Peyer's patch (tissue), 4 donors: ENCODE data around the gene AGMO. TPM values are rescaled to one million over a fixed set of nuclear protein-coding genes. Genes with fewer than 3 reads are reported as not detected.

Experiments used
- DNase-seq, 3 donors: peaks; one replicate each; pipeline ENCODE4 v3.0.0-alpha.2; 2017 to 2019
- H3K27ac ChIP-seq, 4 donors: fragments of 200-600 bp; sonication (generic); one replicate each; pipeline ENCODE4 v1.5.1; 2016 to 2019
- H3K27me3 ChIP-seq, 2 donors: fragments of 200-600 bp; sonication (generic); one replicate each; pipeline ENCODE4 v1.5.1; 2019
- H3K36me3 ChIP-seq, 3 donors: fragments of 200-600 bp; sonication (generic); one replicate each; pipeline ENCODE4 v1.5.1; 2016 to 2019
- H3K4me1 ChIP-seq, 4 donors: fragments of 200-600 bp; sonication (generic); one replicate each; pipeline ENCODE4 v1.5.1; 2016 to 2019
- H3K4me3 ChIP-seq, 4 donors: fragments of 200-600 bp; sonication (generic); 1 replicate in 3 of 4; 2 replicates in 1 of 4; pipeline ENCODE4 v1.5.1; 2016 to 2019; ENCODE audit warnings: mild to moderate bottlenecking in 1 of 4
- H3K9me3 ChIP-seq, 4 donors: fragments of 200-600 bp; sonication (generic); one replicate each; pipeline ENCODE4 v1.5.1; 2016 to 2019; ENCODE audit warnings: mild to moderate bottlenecking in 1 of 4
- POLR2A ChIP-seq, 2 donors: fragments of 450-650 bp; IDR thresholded peaks; one replicate each; pipeline ENCODE4 v1.5.1; 2017; ENCODE audit warnings: antibody characterized with exemption in 2 of 2, mild to moderate bottlenecking in 2 of 2, moderate library complexity in 2 of 2
- total RNA-seq, 4 donors: library from RNA; depleted of rRNA; stranded (reverse); fragments of >200 nt; gene quantifications; one replicate each; pipeline ENCODE4 v1.1.0, GENCODE V29; 2016
- TF ChIP-seq, protein P1 (sequence below), 6 experiments: fragments of 450-650 bp in 4 of 6; fragments of 200-600 bp in 2 of 6; sonication (generic) in 1 of 6; IDR thresholded peaks; one replicate each; pipeline ENCODE4 v1.5.1; 2017 to 2019; ENCODE audit warnings: antibody characterized with exemption in 6 of 6, mild to moderate bottlenecking in 3 of 6, moderate library complexity in 1 of 6

Gene AGMO
- total RNA-seq, 4 donors from 2014 or later, result 0.83 to 25.7 (median 15.8) TPM

DNA sequence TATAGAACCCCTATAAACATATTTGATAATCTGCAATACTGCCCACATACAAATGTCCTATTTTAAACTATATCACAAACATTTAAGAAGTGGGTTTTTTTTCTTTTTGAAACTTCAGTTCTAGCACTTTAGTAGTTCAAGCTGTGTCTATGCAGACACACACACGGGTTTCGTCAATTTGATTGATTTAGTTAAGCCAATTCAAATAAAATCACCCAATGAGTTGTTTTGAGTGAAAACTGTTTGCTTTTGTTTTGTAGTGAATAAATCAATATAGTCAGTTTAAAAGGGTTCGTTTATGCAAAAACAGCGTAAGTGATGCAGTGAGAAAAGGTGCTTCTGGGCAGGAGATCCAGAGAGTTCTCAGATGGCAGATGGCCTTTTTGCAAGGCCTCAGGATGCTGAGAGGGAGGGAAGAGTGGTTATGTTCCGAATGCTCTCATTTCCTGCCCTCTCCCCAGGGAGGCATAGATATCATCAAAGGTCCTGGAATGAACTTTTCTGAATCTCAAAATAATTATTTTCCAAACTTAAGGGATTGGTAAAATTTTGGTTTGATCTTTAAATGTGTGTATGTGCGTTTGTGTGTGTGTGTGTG lies 102.7 kb downstream of the AGMO start:
- DNase-seq, result no peak
- no peaks in the 10 kb centered on the region for H3K9me3 ChIP-seq
- no peak overlapping the region for H3K27ac ChIP-seq
- no peak overlapping the region for H3K4me3 ChIP-seq
- no peaks in the 10 kb centered on the region for H3K4me1 ChIP-seq
- no peaks in the 10 kb centered on the region for H3K27me3 ChIP-seq
- H3K36me3 ChIP-seq, result no peaks in the 10 kb centered on the region
- TF ChIP-seq, protein P1, sequence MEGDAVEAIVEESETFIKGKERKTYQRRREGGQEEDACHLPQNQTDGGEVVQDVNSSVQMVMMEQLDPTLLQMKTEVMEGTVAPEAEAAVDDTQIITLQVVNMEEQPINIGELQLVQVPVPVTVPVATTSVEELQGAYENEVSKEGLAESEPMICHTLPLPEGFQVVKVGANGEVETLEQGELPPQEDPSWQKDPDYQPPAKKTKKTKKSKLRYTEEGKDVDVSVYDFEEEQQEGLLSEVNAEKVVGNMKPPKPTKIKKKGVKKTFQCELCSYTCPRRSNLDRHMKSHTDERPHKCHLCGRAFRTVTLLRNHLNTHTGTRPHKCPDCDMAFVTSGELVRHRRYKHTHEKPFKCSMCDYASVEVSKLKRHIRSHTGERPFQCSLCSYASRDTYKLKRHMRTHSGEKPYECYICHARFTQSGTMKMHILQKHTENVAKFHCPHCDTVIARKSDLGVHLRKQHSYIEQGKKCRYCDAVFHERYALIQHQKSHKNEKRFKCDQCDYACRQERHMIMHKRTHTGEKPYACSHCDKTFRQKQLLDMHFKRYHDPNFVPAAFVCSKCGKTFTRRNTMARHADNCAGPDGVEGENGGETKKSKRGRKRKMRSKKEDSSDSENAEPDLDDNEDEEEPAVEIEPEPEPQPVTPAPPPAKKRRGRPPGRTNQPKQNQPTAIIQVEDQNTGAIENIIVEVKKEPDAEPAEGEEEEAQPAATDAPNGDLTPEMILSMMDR (IDR thresholded peaks at IDR 0.05), result no peak
- TF ChIP-seq POLR2A (IDR thresholded peaks at IDR 0.05), result no peak

DNA sequence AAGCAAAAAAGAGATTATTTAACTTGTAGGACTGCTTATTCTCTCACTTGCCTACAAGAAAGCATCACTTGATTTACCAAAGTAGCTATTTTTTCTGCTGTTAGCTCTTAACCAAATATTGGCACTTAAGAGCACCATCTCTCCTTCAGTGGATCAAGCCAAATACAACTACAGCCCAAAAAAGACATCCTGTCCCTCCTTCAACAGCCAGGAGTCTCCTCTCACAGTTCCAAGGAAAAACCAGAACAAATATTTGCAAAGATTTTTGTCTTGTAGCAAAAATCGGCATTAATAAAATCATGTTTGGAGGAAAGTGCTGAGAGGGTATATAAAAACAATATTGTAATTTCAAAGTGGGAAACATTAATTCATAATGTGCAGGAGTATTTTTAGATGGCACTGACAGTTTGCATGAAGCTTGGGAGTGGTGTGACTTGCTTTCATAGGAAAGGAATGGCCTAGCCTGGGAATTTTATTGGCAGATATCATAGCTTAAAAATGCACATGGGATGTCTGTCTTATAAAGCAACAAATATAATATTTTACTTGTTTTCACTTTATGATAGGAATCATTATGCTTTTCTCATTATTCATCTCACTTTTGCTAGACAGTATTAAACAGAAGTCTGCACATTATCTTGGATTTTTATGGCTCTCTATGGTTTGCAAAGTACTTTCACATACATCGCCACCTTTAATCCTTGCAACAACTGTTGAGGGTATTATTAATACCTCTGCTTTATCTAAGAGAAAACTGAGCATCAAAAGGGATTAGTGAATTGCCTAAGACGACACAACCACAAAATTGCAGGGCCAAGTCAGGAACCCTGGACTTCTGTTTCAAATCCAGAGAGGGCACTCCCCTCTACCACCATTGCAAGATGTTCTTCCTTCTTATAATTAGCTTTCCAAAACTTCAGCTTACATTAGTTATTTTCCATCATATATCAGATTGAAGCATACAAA lies 103.5 kb downstream of the AGMO start:
- Histone ChIP-seq H3K4me3 (no peak overlapping the region), H3K27ac (no peak overlapping the region), H3K9me3 (no peaks in the 10 kb centered on the region), H3K36me3 (no peaks in the 10 kb centered on the region), H3K27me3 (no peaks in the 10 kb centered on the region), H3K4me1 (no peaks in the 10 kb centered on the region)
- no peak for TF ChIP-seq POLR2A (IDR thresholded peaks at IDR 0.05)
- TF ChIP-seq, protein P1 (IDR thresholded peaks at IDR 0.05), result no peak
- DNase-seq, result no peak

DNA sequence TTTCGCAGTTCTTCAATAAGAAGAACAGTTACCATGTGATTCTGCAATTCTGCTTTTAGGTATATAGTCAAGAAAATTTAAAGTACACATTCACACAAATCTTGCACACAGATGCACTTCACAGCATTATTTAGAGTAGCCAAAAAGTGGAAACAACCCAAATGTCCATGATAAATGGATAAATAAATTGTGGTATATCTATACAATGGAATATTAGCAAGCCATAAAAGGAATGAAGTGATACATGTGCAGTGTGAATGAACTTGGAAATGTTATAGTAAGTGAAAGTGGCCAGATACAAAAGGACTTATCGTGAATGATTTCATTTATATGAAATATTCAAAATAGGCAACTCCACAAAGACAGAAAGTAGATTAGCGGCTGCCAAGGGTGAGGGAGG lies 109.1 kb downstream of the AGMO start:
- Histone ChIP-seq H3K4me3 (no peak overlapping the region), H3K9me3 (no peaks in the 10 kb centered on the region), H3K36me3 (no peaks in the 10 kb centered on the region), H3K27me3 (no peaks in the 10 kb centered on the region), H3K4me1 (no peaks in the 10 kb centered on the region), H3K27ac (no peak overlapping the region)
- DNase-seq, result no peak
- TF ChIP-seq, protein P1 (IDR thresholded peaks at IDR 0.05), result no peak
- no peak for TF ChIP-seq POLR2A (IDR thresholded peaks at IDR 0.05)

DNA sequence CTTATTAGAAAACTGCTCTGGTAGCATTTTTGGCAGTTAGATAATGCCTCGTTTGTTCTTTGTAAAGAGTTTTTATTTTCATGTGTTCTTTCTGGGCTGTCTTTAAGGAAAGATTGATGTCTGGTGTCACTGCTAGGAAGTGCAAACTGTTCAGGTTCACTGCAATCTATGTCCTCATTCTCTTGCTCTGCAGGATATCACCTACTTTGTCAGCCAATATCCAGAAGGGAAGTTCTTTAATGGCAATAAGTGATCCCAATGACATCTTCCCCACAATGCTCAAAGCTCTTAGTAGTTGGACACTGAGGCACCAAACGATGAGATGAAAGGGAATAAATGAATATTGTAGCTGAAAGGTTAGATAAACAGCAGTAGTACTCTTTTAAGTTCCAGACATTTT lies 115.1 kb downstream of the AGMO start:
- H3K4me3 ChIP-seq, result no peak overlapping the region
- no peaks in the 10 kb centered on the region for H3K36me3 ChIP-seq
- DNase-seq, result no peak
- TF ChIP-seq, protein P1 (IDR thresholded peaks at IDR 0.05), result no peak
- TF ChIP-seq POLR2A (IDR thresholded peaks at IDR 0.05), result no peak
- H3K27me3 ChIP-seq, result no peaks in the 10 kb centered on the region
- H3K9me3 ChIP-seq, result no peaks in the 10 kb centered on the region
- H3K27ac ChIP-seq, result no peak overlapping the region
- H3K4me1 ChIP-seq, result no peaks in the 10 kb centered on the region

DNA sequence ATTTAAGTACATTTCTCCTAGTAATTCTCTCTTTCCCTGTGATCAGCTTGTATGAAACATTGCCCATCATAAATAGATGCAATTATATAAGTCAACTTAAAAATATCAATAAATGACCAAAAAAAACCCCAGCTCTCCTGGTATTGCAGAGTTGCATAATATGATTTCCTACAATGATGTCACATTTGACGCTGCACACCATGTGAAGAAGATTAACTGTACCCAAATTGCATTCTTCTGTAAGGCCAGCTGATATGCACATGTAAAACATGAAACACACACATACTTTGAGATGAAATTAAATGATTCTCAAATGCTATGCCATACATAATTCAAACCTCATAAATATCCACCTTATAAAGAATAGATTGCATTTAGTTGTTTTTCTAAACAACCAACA lies 115.5 kb downstream of the AGMO start:
- DNase-seq, result no peak
- Histone ChIP-seq H3K4me1 (no peaks in the 10 kb centered on the region), H3K27ac (no peak overlapping the region), H3K4me3 (no peak overlapping the region), H3K27me3 (no peaks in the 10 kb centered on the region), H3K36me3 (no peaks in the 10 kb centered on the region), H3K9me3 (no peaks in the 10 kb centered on the region)
- TF ChIP-seq, protein P1 (IDR thresholded peaks at IDR 0.05), result no peak
- TF ChIP-seq POLR2A (IDR thresholded peaks at IDR 0.05), result no peak
